ENCODE measurements around the gene KCP. TPM values are rescaled to one million over a fixed set of nuclear protein-coding genes. Genes with fewer than 3 reads are reported as not detected.

KCP gene
- total RNA-seq, 6 experiments from 2014 or later, result 0.10 to 0.22 (median 0.12) TPM; not detected in 2

DNA sequence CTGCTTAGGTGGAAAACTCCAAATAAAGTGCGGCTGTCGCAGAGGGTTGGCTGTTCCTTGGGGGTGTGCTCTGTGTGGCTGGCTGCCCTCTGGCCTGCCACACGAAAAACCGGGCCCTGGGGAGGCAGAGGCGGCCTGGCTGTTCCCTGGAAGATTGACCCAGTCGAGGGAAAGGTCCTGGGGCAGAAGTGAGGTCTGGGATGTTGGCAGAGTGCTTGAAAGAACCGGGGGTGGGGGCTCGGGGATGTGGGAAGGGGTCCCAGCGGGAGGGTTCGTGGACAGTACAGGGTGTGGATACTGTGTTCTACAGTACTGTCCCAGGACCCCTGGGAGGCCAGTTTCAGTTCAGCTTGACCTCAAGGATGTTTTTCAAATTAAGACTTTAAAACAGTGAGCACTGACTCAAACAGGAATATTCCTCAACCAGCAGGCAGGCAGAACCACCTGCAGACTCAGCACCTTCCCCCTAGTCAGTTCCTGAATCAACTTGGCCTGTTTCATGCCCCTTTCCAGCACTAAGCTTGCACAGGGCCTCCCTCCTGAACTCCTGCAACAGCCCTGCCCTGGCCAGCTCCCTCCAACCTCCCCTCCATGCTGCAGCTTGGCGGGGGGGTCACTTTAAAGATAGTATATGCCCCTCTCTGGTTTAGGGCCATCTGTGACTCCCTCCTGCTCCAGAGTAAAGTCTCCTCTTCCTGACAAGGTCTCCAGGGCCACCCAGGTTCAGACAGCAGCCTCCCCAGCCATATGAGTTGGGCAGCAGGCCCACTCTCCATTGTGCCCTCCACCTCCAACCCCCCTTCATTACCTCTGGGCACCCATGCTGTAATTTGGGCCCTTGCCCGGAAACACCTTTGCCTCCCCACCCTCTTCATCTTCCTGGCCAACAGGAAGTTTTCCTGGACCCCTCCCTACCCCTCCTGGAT lies 51.0 kb downstream of the KCP start:
- Histone ChIP-seq H3K4me3 (no peak overlapping the region), H3K27ac (no peak overlapping the region), H3K4me1 (peaks cover 0 to 12% (median 8%) of the 10 kb centered on the region in 4 donors), H3K36me3 (no peaks in the 10 kb centered on the region), H3K27me3 (no peaks in the 10 kb centered on the region), H3K9me3 (no peaks in the 10 kb centered on the region)
- ATAC-seq (no peak), DNase-seq (no peak)
- 66% methylated on average over 7 of the region's 12 CpGs for WGBS (ENCODE audit: insufficient coverage, low coverage, low lambda C conversion rate, missing lambda C conversion rate)
- intact Hi-C loops (cut with DNase I), result no loop called here
- no peak for TF ChIP-seq POLR2A (IDR thresholded peaks at IDR 0.05)
- TF ChIP-seq CTCF (IDR thresholded peaks at IDR 0.05), result no peak

DNA sequence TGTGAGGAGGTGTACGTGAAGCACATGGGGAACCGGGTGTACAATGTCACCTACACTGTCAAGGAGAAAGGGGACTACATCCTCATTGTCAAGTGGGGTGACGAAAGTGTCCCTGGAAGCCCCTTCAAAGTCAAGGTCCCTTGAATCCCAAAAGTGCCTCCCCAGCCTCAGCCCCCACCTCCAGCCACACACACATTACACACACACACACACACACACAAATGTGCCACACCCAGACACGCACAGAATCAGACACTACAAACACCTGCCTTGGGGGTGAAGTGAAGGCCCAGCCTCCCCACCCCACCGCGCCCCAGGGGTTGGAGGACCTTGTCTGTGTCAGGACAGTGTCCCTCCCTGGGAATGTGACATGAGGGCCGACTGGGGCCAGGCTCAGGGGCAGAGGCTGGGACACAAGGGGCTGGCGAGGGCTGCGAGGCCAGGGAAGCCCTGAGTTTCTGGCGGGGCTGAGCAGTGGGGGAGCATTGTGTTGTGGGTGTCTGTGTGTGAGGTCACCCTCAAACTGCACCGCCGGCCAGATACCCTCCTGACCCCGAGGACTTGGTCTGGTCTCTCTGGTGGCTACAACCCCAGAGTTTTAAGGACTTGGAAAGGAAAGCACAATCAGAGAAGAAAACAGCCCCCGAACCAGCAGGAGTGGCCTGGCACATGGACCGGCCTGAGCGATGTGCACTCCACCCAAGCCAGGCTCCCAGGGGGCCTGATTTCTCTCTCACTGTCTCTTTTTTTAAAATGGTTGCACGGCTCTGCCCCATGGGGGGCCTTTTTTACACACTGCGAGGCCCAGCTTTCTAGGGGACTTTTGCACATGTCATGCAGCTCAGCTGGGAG lies 51.9 kb downstream of the KCP start:
- Histone ChIP-seq H3K36me3 (no peaks in the 10 kb centered on the region), H3K4me3 (no peak overlapping the region), H3K27ac (no peak overlapping the region), H3K9me3 (no peaks in the 10 kb centered on the region), H3K4me1 (peaks cover 0 to 5% (median 2%) of the 10 kb centered on the region in 4 donors), H3K27me3 (no peaks in the 10 kb centered on the region)
- no peak for ATAC-seq
- DNase-seq, result no peak
- TF ChIP-seq CTCF (IDR thresholded peaks at IDR 0.05), result no peak
- TF ChIP-seq POLR2A (IDR thresholded peaks at IDR 0.05), result no peak
- WGBS (ENCODE audit: insufficient coverage, low coverage, low lambda C conversion rate, missing lambda C conversion rate), result 78% methylated on average over 4 of the region's 18 CpGs
- intact Hi-C loops (cut with DNase I), result no loop called here

DNA sequence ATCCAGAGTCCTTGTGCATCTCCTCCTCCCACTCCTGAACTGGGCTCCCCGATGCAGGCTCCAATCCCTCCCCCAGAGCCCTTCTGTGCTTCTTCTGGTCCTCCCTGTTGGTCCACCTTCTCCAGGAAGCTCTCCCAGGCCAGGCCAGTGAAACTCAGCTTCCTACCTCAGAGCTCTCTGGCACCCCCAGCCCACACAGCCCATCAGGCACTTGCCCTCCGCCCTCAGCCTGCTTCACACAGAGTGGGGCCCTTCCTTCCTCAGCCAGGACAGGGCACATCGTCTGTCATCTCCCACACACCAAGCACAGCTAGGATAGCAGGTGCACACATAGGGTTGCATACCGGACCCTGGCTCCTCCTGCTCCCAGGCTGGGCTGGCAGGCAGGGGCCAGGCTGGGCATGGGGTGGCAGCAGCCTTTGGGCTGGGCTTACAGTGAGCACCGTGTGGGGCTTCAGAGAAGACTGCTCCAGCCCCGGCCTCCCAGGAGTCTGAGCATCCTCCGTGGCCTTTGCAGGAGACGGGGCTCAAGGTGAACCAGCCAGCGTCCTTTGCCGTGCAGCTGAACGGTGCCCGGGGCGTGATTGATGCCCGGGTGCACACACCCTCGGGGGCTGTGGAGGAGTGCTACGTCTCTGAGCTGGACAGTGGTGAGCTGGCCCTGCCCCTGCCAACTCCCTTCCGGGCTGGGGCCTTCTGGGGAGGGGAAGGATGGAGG lies 54.3 kb downstream of the KCP start:
- DNase-seq, result no peak
- WGBS (ENCODE audit: insufficient coverage, low coverage, low lambda C conversion rate, missing lambda C conversion rate), result 54% methylated on average over 3 of the region's 17 CpGs
- TF ChIP-seq CTCF (IDR thresholded peaks at IDR 0.05), result no peak
- TF ChIP-seq POLR2A (IDR thresholded peaks at IDR 0.05), result no peak
- intact Hi-C loops (cut with DNase I), result no loop called here
- no peak overlapping the region for H3K27ac ChIP-seq
- H3K9me3 ChIP-seq, result no peaks in the 10 kb centered on the region
- no peaks in the 10 kb centered on the region for H3K27me3 ChIP-seq
- H3K4me3 ChIP-seq, result no peak overlapping the region
- H3K36me3 ChIP-seq, result no peaks in the 10 kb centered on the region
- ATAC-seq, result no peak
- no peaks in the 10 kb centered on the region for H3K4me1 ChIP-seq

- intact Hi-C loops (cut with DNase I), result no loop called here
- no peak for DNase-seq
- no peak overlapping the region for H3K27ac ChIP-seq
- H3K27me3 ChIP-seq, result no peaks in the 10 kb centered on the region
- H3K4me1 ChIP-seq, result no peaks in the 10 kb centered on the region
- ATAC-seq, result no peak
- WGBS (ENCODE audit: insufficient coverage, low coverage, low lambda C conversion rate, missing lambda C conversion rate), result no CpG with 5 or more reads among the region's 3 CpGs
- H3K9me3 ChIP-seq, result no peaks in the 10 kb centered on the region
- no peak overlapping the region for H3K4me3 ChIP-seq
- no peak for TF ChIP-seq POLR2A (IDR thresholded peaks at IDR 0.05)
- TF ChIP-seq CTCF (IDR thresholded peaks at IDR 0.05), result no peak
- H3K36me3 ChIP-seq, result no peaks in the 10 kb centered on the region
These were observed 55.0 kb downstream of the KCP start for GRCh38 chr7:128855559-128855958.
